ENCODE measurements around the gene SEPTIN5. TPM values are rescaled to one million over a fixed set of nuclear protein-coding genes. Genes with fewer than 3 reads are reported as not detected.

The SEPTIN5 gene
- total and polyA plus RNA-seq, 9 of the 15 experiments (the other 6 are each of a cell fraction or from before 2014, with no cell fraction given), result 0.03 to 195 (median 119) TPM

GRCh38 chr22:19737846-19738663 is 23.8 kb downstream of the SEPTIN5 start (continued):
- 0 out of 2 replicates have a peak, but pooled peaks have one; percentile 37 for TF ChIP-seq HMGXB4 (CRISPR knock-in tag; IDR thresholded peaks at IDR 0.05)
- no peak for TF ChIP-seq ZBTB49 (CRISPR knock-in tag; IDR thresholded peaks at IDR 0.05; ENCODE audit: borderline replicate concordance)
- no peak for TF ChIP-seq MED1 (CRISPR knock-in tag; IDR thresholded peaks at IDR 0.05; ENCODE audit: borderline replicate concordance)
- no peak for TF ChIP-seq ID3 (CRISPR knock-in tag; IDR thresholded peaks at IDR 0.05)
- TF ChIP-seq ID3 (tag; IDR thresholded peaks at IDR 0.05), result 0 out of 2 replicates have a peak, but pooled peaks have one; percentile 62
- 0 out of 2 replicates have a peak, but pooled peaks have one; percentile 2 for TF ChIP-seq SMC3 (conservative IDR thresholded peaks at IDR 0.05; ENCODE audit: insufficient read depth, low read depth, low read length)
- TF ChIP-seq SMAD2 (IDR thresholded peaks at IDR 0.05; ENCODE audit: low read depth, low read length), result no peak
- TF ChIP-seq ZBTB9 (CRISPR knock-in tag; IDR thresholded peaks at IDR 0.05), result peak; percentile 18; the same call in 1 of the 2 replicates
- peak; percentile 62; the same call in 1 of the 2 replicates for TF ChIP-seq HOMEZ (CRISPR knock-in tag; IDR thresholded peaks at IDR 0.05)
- TF ChIP-seq E2F3 (CRISPR knock-in tag; IDR thresholded peaks at IDR 0.05), result 0 out of 2 replicates have a peak, but pooled peaks have one; percentile 23
- TF ChIP-seq ZNF830 (CRISPR knock-in tag; IDR thresholded peaks at IDR 0.05), result peak; percentile 64; the same call in 1 of the 2 replicates
- 0 out of 2 replicates have a peak, but pooled peaks have one; percentile 48 for TF ChIP-seq HBP1 (CRISPR knock-in tag; IDR thresholded peaks at IDR 0.05)
- TF ChIP-seq TBP (optimal IDR thresholded peaks at IDR 0.05; ENCODE audit: low read depth, low read length), result no peak
